ENCODE data around the gene DDX21.
"Not testable (repeated sequence)": the region's sequence is repeated elsewhere in the genome, so short reads cannot be mapped to it uniquely, and the experiment has no call there.

DDX21 gene

GRCh38 chr10:68955832-68956532, at the start of gene DDX21:
Gene DDX21, plus strand, starts transcription at chr10:68956170. Its CDS starts 56 bp downstream, at chr10:68956226.
- H3K4me3 ChIP-seq (replicated peaks; ENCODE audit: low read depth, low read length), result peak within 1 kb of the TSS; percentile 99
- TF ChIP-seq CTCF (IDR thresholded peaks at IDR 0.05; ENCODE audit: low read length, missing control alignments), result peak; percentile 63
- peak; percentile 94 for DNase-seq (ENCODE audit: low read depth)

GRCh38 chr10:68924593-68924992, 31.4 kb upstream of the DDX21 start:
- TF ChIP-seq CTCF (IDR thresholded peaks at IDR 0.05; ENCODE audit: low read length, missing control alignments), result no peak

GRCh38 chr10:68925489-68925888, 30.5 kb upstream of the DDX21 start:
- TF ChIP-seq CTCF (IDR thresholded peaks at IDR 0.05; ENCODE audit: low read length, missing control alignments), result no peak
- DNase-seq (ENCODE audit: low read depth), result no peak
- H3K4me3 ChIP-seq (replicated peaks; ENCODE audit: low read depth, low read length), result no peak overlapping the region

More at GRCh38 chr10:68924593-68924992, 31.4 kb upstream of the DDX21 start:
- H3K4me3 ChIP-seq (replicated peaks; ENCODE audit: low read depth, low read length), result no peak overlapping the region
- DNase-seq (ENCODE audit: low read depth), result peak; percentile 10

- not testable (repeated sequence) for H3K4me3 ChIP-seq (replicated peaks; ENCODE audit: low read depth, low read length); DNase-seq (ENCODE audit: low read depth)
Measured at GRCh38 chr10:68929157-68929556, 26.8 kb upstream of the DDX21 start.

- H3K4me3 ChIP-seq (replicated peaks; ENCODE audit: low read depth, low read length); DNase-seq (ENCODE audit: low read depth): not testable (repeated sequence)
Measured at GRCh38 chr10:68929888-68930287, 26.1 kb upstream of the DDX21 start.

- not testable (repeated sequence) for H3K4me3 ChIP-seq (replicated peaks; ENCODE audit: low read depth, low read length); DNase-seq (ENCODE audit: low read depth)
Measured at GRCh38 chr10:68932860-68933259, 23.1 kb upstream of the DDX21 start.

GRCh38 chr10:68934994-68935393, 21.0 kb upstream of the DDX21 start:
- no peak for DNase-seq (ENCODE audit: low read depth)
- no peak for TF ChIP-seq CTCF (IDR thresholded peaks at IDR 0.05; ENCODE audit: low read length, missing control alignments)
- H3K4me3 ChIP-seq (replicated peaks; ENCODE audit: low read depth, low read length), result no peak overlapping the region

GRCh38 chr10:68938117-68938516, 17.9 kb upstream of the DDX21 start:
- peak; percentile 39 for DNase-seq (ENCODE audit: low read depth)
- TF ChIP-seq CTCF (IDR thresholded peaks at IDR 0.05; ENCODE audit: low read length, missing control alignments), result no peak
- H3K4me3 ChIP-seq (replicated peaks; ENCODE audit: low read depth, low read length), result no peak overlapping the region
